Measurements from ENCODE around the gene IL18RAP.

The IL18RAP gene

DNA sequence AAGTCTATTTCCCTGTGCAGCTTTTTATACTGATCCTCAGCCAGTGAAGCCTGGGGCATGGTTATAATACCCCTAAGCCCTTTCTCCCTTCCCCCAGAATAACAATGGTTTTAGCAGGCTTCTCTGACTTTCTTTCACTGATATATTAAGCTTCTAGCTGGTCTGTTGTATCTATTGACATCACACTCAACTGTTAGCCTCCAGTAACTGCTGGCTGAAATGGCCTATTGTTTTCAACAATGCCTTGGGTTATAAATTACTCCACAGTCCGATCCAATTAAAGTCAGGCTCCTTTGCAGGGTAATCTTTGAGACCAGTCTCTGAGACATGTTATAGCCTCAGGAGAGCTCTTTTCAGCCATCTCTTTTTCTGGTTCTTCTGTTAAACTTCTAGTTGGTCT, 47.2 kb downstream of the IL18RAP start:
- no peak overlapping the region for H3K9ac ChIP-seq (ENCODE audit: low read depth, low read length)
- H3K4me1 ChIP-seq (ENCODE audit: control insufficient read depth, insufficient read depth, low read length), result no peaks in the 10 kb centered on the region
- H3K27me3 ChIP-seq (ENCODE audit: control insufficient read depth, insufficient read depth, low read length), result no peaks in the 10 kb centered on the region
- no peaks in the 10 kb centered on the region for H3K36me3 ChIP-seq (ENCODE audit: control insufficient read depth, insufficient read depth, low read length)
- H3K9me3 ChIP-seq (ENCODE audit: control insufficient read depth, insufficient read depth, low read length), result no peaks in the 10 kb centered on the region
- H3K4me3 ChIP-seq (ENCODE audit: low read depth, low read length), result no peak overlapping the region

DNA sequence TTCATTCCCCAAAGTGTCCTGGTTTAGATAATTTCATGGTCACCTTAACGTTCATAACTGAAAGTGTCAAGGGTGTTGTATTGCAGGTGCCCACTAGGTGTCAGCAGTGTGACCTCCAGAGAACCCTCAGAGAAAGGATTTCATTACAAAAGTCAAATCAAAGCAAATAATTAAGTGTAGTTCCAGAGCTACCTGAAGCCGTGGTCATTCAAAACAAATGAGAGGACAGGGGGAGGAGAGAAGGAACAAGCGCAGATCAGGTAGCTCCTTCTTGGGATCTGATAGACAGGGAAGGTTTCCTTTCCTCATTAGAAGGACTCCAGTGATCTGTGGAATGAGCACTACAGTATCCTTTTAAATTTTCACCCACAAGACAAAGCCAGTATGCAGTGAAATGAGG, 50.1 kb downstream of the IL18RAP start, which contains the start of gene SLC9A4:
Gene SLC9A4, plus strand, starts transcription at position 207 of the 400 bp plus-strand sequence. CDS start 534 bp downstream, outside the sequence.
- no peaks in the 10 kb centered on the region for H3K27me3 ChIP-seq (ENCODE audit: control insufficient read depth, insufficient read depth, low read length)

DNA sequence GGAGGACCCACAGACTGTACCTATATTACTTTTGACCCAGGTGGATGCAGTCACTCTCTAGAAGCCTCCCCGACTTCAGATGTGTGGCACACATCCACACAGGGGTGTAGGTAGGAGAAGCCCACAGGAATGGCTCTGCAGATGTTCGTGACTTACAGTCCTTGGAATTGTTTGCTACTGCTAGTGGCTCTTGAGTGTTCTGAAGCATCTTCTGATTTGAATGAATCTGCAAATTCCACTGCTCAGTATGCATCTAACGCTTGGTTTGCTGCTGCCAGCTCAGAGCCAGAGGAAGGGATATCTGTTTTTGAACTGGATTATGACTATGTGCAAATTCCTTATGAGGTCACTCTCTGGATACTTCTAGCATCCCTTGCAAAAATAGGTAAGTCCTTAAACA, 50.7 kb downstream of the IL18RAP start:
- Histone ChIP-seq H3K27me3 (ENCODE audit: control insufficient read depth, insufficient read depth, low read length) (no peaks in the 10 kb centered on the region), H3K4me1 (ENCODE audit: control insufficient read depth, insufficient read depth, low read length) (no peaks in the 10 kb centered on the region), H3K9ac (ENCODE audit: low read depth, low read length) (no peak overlapping the region), H3K36me3 (ENCODE audit: control insufficient read depth, insufficient read depth, low read length) (no peaks in the 10 kb centered on the region), H3K4me3 (ENCODE audit: low read depth, low read length) (no peak overlapping the region), H3K9me3 (ENCODE audit: control insufficient read depth, insufficient read depth, low read length) (no peaks in the 10 kb centered on the region)

More for the DNA sequence above, 50.1 kb downstream of the IL18RAP start, which contains the start of gene SLC9A4:
- H3K9ac ChIP-seq (ENCODE audit: low read depth, low read length), result no peak within 1 kb of the TSS
- no peaks in the 10 kb centered on the region for H3K36me3 ChIP-seq (ENCODE audit: control insufficient read depth, insufficient read depth, low read length)
- no peaks in the 10 kb centered on the region for H3K9me3 ChIP-seq (ENCODE audit: control insufficient read depth, insufficient read depth, low read length)
- H3K4me3 ChIP-seq (ENCODE audit: low read depth, low read length), result no peak within 1 kb of the TSS
- no peaks in the 10 kb centered on the region for H3K4me1 ChIP-seq (ENCODE audit: control insufficient read depth, insufficient read depth, low read length)

DNA sequence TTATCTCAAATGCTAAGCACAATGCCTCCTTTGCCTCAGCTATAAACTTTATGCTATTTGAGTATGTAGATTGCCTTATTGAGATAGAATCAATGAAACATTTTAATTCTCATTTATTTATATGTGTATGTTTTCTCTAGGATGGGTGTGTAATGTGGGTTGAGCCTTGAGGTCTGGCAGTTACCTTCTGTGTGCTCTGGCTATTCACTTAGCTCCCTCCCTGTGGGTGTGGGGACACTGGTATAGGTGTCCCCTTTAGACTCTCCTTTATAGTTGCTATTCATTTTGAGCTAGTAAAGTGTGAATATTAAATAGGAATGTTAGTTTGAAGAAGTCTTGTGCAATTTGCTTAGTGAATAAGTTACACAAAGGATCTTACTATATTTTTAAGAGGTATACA, 51.8 kb downstream of the IL18RAP start:
- H3K9me3 ChIP-seq (ENCODE audit: control insufficient read depth, insufficient read depth, low read length), result no peaks in the 10 kb centered on the region
- no peak overlapping the region for H3K9ac ChIP-seq (ENCODE audit: low read depth, low read length)
- no peaks in the 10 kb centered on the region for H3K27me3 ChIP-seq (ENCODE audit: control insufficient read depth, insufficient read depth, low read length)
- no peak overlapping the region for H3K4me3 ChIP-seq (ENCODE audit: low read depth, low read length)
- no peaks in the 10 kb centered on the region for H3K36me3 ChIP-seq (ENCODE audit: control insufficient read depth, insufficient read depth, low read length)
- H3K4me1 ChIP-seq (ENCODE audit: control insufficient read depth, insufficient read depth, low read length), result no peaks in the 10 kb centered on the region

DNA sequence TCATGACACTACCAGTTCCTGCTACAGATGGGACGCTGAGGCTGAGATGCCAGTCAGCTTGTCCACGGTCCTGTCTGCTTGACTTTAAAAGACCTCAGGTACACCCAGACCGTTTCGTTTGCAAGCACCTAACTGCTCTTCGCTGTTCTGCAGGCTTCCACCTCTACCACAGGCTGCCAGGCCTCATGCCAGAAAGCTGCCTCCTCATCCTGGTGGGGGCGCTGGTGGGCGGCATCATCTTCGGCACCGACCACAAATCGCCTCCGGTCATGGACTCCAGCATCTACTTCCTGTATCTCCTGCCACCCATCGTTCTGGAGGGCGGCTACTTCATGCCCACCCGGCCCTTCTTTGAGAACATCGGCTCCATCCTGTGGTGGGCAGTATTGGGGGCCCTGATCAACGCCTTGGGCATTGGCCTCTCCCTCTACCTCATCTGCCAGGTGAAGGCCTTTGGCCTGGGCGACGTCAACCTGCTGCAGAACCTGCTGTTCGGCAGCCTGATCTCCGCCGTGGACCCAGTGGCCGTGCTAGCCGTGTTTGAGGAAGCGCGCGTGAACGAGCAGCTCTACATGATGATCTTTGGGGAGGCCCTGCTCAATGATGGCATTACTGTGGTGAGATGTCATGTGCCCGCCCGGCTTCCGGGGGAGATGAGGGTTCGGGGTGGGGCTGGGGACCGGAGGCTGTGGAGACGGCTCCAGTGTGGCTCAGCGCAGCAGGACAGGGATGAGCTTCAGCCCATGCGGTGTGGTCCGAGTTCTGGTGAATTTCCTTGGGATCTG, 55.9 kb downstream of the IL18RAP start:
- Histone ChIP-seq H3K36me3 (ENCODE audit: control insufficient read depth, insufficient read depth, low read length) (no peaks in the 10 kb centered on the region), H3K9ac (ENCODE audit: low read depth, low read length) (no peak overlapping the region), H3K9me3 (ENCODE audit: control insufficient read depth, insufficient read depth, low read length) (no peaks in the 10 kb centered on the region), H3K4me1 (ENCODE audit: control insufficient read depth, insufficient read depth, low read length) (no peaks in the 10 kb centered on the region), H3K4me3 (ENCODE audit: low read depth, low read length) (no peak overlapping the region), H3K27me3 (ENCODE audit: control insufficient read depth, insufficient read depth, low read length) (no peaks in the 10 kb centered on the region)

DNA sequence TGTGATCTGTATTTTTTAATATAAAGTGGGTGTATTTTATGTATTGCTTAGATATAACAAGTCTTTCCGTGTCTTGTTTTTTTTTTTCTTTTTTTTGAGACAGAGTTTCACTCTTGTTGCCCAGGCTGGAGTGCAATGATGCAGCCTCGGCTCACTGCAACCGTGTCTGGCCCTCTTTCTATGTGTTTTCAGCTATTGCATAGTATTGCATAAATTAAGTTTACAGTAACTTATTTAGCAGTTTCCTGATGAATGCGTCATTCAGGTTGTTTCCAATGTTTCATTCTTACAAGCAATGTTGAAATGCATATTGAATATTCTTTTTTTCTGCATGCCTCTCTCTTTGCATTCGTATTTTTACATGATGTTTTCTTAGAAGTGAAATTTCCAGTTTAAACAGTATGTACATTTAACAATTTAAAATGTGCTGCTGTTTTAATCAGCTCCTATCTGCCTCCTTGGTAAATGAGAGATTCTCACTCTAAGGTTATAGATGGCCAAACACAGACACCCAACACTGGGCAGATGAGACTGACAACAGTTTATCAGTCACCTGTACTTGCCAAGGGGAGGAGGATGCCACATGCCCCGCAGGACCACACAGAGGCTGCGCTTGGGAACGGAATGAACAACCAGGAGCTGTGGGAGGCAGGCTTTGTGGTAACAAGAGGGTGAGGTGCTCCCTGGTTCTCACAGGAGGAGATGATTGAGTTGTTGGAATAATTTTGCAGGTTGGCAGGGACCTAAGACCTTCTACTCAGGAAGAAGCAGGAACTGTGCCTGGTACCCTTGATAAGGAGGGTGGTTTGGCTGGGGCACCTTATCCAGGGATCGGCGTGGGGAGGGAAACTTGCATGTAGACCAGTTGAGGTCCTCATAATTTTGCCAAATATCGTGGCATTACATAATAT, 57.6 kb downstream of the IL18RAP start:
- H3K27me3 ChIP-seq (ENCODE audit: control insufficient read depth, insufficient read depth, low read length), result no peaks in the 10 kb centered on the region
- H3K36me3 ChIP-seq (ENCODE audit: control insufficient read depth, insufficient read depth, low read length), result no peaks in the 10 kb centered on the region
- H3K9me3 ChIP-seq (ENCODE audit: control insufficient read depth, insufficient read depth, low read length), result no peaks in the 10 kb centered on the region
- no peak overlapping the region for H3K4me3 ChIP-seq (ENCODE audit: low read depth, low read length)
- no peaks in the 10 kb centered on the region for H3K4me1 ChIP-seq (ENCODE audit: control insufficient read depth, insufficient read depth, low read length)
- H3K9ac ChIP-seq (ENCODE audit: low read depth, low read length), result no peak overlapping the region

DNA sequence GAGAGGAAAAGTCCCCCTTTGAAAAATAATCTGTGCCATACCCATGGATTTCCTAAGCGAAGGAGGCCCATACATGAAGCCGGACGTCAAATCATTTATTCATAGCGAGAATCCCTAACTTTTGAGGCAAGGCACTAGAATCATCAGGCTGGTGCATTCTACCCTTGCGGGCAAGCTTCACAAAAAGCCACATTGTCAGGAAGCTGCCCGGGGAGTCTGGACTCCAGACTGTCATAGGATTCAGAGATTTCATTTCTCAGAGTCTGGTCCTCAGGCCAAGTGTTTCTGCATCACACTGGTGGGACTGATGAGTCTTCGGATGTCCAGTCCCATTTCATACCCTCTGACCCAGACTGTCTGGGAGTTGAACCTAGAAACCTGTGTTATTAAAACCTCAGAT, 59.0 kb downstream of the IL18RAP start:
- no peaks in the 10 kb centered on the region for H3K36me3 ChIP-seq (ENCODE audit: control insufficient read depth, insufficient read depth, low read length)
- H3K27me3 ChIP-seq (ENCODE audit: control insufficient read depth, insufficient read depth, low read length), result no peaks in the 10 kb centered on the region
- H3K4me1 ChIP-seq (ENCODE audit: control insufficient read depth, insufficient read depth, low read length), result no peaks in the 10 kb centered on the region
- H3K9ac ChIP-seq (ENCODE audit: low read depth, low read length), result no peak overlapping the region
- H3K9me3 ChIP-seq (ENCODE audit: control insufficient read depth, insufficient read depth, low read length), result no peaks in the 10 kb centered on the region
- no peak overlapping the region for H3K4me3 ChIP-seq (ENCODE audit: low read depth, low read length)

DNA sequence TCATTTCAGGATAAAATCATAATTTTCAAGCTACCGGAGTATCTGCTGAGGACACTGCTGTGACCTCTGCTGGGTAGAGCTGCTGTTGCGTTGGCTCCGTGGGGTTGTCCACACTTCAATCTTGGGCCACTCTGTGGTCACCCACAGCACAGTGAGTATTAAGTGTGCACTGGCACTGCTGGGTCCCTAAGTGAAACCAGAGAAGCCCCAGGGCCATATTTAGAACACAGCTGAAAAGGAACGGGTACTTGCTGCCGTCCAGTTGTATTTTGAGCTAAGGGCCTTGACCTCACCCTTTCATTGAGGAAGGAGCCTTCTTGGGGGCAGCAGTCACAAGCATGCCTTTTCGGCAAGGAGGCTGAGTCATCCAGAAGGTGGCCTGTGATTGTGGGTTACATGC, 60.1 kb downstream of the IL18RAP start:
- Histone ChIP-seq H3K27me3 (ENCODE audit: control insufficient read depth, insufficient read depth, low read length) (no peaks in the 10 kb centered on the region), H3K9ac (ENCODE audit: low read depth, low read length) (no peak overlapping the region), H3K4me3 (ENCODE audit: low read depth, low read length) (no peak overlapping the region), H3K4me1 (ENCODE audit: control insufficient read depth, insufficient read depth, low read length) (no peaks in the 10 kb centered on the region), H3K9me3 (ENCODE audit: control insufficient read depth, insufficient read depth, low read length) (no peaks in the 10 kb centered on the region), H3K36me3 (ENCODE audit: control insufficient read depth, insufficient read depth, low read length) (no peaks in the 10 kb centered on the region)

DNA sequence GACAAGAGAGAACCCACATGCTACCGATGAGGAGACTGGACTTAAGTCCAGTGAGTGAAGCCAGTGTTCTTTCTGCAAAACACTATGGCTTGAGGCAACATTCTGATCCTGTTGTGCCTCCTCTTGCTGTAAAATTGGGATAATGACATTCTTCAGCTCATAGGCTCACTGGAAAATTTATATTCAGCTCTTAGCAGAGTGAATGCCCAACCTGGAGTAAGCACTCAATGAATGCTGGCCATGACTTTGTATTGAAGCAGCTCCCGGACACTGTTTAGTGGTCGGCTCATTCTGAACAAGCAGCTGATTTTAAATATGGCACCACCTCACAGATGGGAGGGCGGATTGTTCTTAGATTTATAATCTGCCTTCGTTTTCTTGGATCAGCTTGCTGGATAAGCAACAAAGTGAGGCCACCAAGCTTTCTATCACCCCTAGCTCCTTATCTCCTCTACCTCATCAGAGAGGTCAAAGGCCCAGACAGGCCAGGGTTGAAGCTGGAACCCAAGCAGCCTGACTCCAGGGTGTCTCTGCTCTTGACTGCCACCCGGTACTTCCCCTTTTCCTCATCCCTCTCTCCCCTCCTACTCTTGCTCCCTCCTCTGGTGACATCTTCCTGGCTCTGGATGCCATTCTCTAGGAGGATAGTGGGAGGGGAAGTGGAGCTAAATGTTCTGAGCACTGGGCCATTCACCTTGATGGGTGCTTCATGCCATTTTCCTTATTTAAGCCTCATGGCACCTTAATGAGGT, 61.5 kb downstream of the IL18RAP start:
- H3K9ac ChIP-seq (ENCODE audit: low read depth, low read length), result no peak overlapping the region
- H3K4me3 ChIP-seq (ENCODE audit: low read depth, low read length), result no peak overlapping the region
- no peaks in the 10 kb centered on the region for H3K9me3 ChIP-seq (ENCODE audit: control insufficient read depth, insufficient read depth, low read length)
- peaks cover 2% of the 10 kb centered on the region for H3K4me1 ChIP-seq (ENCODE audit: control insufficient read depth, insufficient read depth, low read length)
- no peaks in the 10 kb centered on the region for H3K36me3 ChIP-seq (ENCODE audit: control insufficient read depth, insufficient read depth, low read length)
- H3K27me3 ChIP-seq (ENCODE audit: control insufficient read depth, insufficient read depth, low read length), result no peaks in the 10 kb centered on the region

DNA sequence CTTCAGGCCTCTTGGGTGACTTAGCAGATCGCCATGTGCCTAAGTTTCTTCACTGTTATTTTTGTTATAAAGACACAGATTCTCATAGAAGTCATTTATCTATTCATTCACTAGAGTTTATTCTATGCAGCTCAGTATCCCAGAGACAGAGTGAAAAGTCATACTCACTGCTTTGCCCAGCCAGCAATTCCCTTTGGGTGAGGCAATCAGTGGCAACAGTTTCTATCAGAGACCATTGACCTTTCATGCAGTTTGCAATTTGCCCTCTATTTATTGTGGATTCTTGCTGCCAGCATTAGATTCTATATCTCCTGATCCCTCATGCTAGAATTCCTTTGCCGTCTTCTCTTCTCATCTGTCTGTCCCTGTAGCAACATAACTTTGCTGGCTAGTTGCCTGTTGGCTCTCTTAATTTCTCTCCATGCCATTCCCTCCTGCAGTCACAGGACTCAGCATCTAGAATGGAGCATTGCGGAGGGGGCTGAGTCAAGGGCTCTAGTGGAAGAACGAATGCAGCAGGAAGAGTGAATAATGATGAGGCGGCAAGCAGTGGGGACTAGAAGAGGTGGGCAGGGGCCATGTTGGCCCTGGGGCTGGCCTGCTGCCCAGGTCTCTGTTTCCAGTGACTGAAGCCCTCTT, 62.3 kb downstream of the IL18RAP start:
- Histone ChIP-seq H3K4me1 (ENCODE audit: control insufficient read depth, insufficient read depth, low read length) (peaks cover 8% of the 10 kb centered on the region), H3K27me3 (ENCODE audit: control insufficient read depth, insufficient read depth, low read length) (no peaks in the 10 kb centered on the region), H3K9me3 (ENCODE audit: control insufficient read depth, insufficient read depth, low read length) (no peaks in the 10 kb centered on the region), H3K36me3 (ENCODE audit: control insufficient read depth, insufficient read depth, low read length) (no peaks in the 10 kb centered on the region), H3K9ac (ENCODE audit: low read depth, low read length) (no peak overlapping the region), H3K4me3 (ENCODE audit: low read depth, low read length) (no peak overlapping the region)
